ENCODE data around the gene PRXL2B.
A peak's percentile ranks its signal among the peaks of the same experiment; 100 is the strongest.

The PRXL2B gene

DNA sequence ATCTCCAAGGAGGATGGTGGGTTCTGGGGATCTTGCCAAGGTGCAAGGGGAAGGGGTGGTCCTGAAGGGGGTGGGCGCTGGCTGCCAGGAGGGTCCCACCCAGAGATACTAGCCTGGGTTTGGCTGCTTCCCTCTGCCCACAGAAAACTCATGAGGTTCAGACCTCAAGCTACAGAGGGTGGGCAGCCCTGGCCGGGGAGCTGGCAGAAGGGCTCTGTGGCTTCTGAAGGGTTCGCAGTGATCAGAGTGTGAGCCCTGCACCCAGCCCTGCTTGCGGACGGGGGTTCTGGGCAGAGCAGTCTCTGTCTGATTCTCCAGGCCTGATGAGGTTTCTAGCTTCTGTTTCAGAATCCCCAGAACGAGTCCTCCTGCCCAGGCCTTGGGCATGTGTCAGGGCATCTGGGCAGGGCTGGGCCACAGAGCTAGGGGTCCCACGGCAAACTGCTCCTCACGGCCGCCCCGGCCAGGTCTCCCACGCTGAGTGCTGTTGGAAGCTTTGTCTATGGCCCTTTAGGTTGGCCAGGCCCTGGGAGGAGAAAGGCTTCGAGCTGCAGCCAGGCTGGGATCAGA lies 46.9 kb downstream of the PRXL2B start:
- H3K9me3 Mint-ChIP-seq (ENCODE audit: low read depth), result no peaks in the 10 kb centered on the region
- no peak overlapping the region for H3K4me3 Mint-ChIP-seq
- peaks cover 10% of the 10 kb centered on the region for H3K4me1 Mint-ChIP-seq (ENCODE audit: low read depth)
- no peak overlapping the region for H3K27ac Mint-ChIP-seq
- H3K27me3 Mint-ChIP-seq, result peaks cover 11% of the 10 kb centered on the region
- no peaks in the 10 kb centered on the region for H3K36me3 Mint-ChIP-seq

DNA sequence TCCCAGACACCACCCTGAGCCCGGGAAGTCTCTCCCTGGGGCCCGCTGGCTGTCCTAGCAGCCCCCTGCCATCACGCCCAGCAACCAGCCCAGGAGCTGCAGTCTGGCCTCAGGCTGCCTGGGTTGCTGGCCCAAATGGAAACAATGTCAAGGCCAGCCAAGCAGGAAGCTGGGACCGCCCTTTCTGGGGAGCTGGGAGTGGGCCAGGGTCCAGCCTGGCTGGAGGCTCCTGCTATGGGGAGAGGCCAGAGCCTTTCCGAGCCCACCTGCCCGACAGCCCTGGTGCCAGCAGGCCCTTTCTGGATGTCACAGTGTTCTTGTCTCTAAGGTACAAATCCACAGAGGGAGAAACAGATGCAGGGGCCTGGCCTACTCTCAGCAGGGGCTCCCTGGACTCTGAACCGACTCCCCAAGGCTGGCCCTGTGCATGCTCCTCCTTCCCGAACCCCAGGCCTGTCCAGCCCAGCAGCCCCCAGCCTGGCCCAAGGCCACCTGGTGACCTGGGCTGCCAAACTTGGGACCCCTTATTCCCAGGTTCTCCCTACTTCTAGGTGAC lies 47.4 kb downstream of the PRXL2B start:
- Mint-ChIP-seq H3K27me3 (peaks cover 11% of the 10 kb centered on the region), H3K36me3 (no peaks in the 10 kb centered on the region), H3K4me3 (no peak overlapping the region), H3K4me1 (ENCODE audit: low read depth) (peaks cover 10% of the 10 kb centered on the region), H3K27ac (no peak overlapping the region), H3K9me3 (ENCODE audit: low read depth) (no peaks in the 10 kb centered on the region)

DNA sequence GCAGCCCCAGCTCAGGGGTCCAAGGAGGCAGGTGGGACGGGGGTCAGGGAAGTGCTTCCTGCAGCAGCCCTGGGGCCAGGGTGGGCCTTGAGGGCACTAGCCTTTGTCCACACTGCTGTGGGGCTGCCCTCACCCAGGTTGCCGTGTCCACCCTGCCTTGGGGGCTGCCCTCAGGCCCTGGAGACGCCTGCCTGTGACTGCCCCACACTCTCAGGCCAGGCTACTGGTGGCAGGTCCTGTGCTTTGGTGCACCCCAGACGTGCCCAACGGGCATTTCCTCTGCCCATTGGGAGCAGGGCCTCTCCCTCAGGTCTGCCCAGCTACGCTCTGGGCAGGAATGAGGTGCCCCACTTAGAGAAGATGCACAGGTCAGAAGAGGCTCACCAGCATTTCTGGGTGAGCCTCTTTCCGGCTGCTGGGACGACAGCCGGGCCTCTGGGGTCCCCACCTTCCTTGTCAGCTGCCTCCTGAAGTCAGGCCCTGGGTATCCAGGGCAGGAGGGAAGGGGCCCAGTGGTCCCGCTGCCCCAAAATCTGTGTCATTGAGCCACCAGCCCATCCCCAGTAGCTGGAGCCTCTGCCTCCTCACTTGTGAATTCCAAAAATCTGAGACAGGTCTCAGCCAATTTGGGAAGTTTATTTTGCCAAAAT lies 48.9 kb downstream of the PRXL2B start:
- no peaks in the 10 kb centered on the region for H3K36me3 Mint-ChIP-seq
- peaks cover 4% of the 10 kb centered on the region for H3K27me3 Mint-ChIP-seq
- no peak overlapping the region for H3K27ac Mint-ChIP-seq
- no peak overlapping the region for H3K4me3 Mint-ChIP-seq
- no peaks in the 10 kb centered on the region for H3K9me3 Mint-ChIP-seq (ENCODE audit: low read depth)
- H3K4me1 Mint-ChIP-seq (ENCODE audit: low read depth), result peaks cover 4% of the 10 kb centered on the region

DNA sequence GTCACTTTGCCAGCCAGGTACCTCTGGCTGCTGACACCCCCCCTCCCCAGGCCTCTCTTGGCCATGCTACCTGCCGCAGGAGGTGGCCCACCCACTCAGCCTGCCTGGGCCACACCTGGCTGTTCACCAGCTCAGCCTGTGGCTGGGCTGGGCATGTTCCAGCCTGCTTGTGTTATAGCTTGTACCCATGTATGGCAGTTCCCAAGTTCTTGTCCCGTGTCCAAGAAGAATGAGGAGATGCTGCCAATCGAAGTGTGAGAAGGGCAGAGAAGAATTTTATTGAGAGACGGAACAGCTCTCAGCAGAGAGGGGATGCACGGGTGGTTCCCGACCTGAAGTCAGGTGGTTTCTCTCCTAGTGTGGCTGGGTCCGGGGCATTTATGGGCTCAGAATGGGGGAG lies 50.2 kb downstream of the PRXL2B start:
- Mint-ChIP-seq H3K36me3 (no peaks in the 10 kb centered on the region), H3K9me3 (ENCODE audit: low read depth) (no peaks in the 10 kb centered on the region), H3K27me3 (no peaks in the 10 kb centered on the region), H3K4me1 (ENCODE audit: low read depth) (no peaks in the 10 kb centered on the region), H3K4me3 (no peak overlapping the region), H3K27ac (no peak overlapping the region)

DNA sequence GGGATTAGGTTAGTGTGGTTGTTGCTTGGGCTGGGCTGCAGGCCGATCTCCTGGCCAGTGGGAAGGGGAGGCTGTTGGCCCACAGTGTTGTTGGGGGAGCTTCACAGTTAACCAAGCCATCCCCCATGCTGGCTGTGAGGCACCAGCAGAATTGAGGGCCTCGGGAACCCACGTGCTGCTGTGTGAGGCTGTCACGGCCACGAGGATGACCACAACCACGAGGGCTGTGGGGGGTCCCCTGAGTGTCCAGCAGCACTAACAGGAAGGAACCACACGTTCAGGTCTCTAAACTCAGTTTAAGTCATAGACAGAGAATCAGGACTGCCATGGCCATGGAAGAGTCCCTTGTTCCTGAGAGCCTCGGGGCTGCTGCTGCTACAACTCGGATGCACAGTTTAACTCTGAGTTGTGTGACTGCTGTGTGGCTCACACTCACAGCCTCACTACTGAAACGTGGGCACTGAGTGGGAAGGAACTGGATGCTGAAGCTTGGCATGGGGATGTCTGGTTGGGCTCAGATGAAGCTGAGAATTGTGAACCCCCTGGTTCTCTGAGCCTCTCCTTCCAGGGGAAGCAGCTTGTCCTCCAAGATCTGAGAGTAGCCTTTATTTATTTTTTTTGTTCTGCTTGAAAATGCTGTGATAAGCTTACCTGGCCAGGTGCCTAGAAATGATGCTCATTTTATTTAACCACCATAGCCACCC lies 51.0 kb downstream of the PRXL2B start:
- H3K27ac Mint-ChIP-seq, result no peak overlapping the region
- H3K4me3 Mint-ChIP-seq, result no peak overlapping the region

DNA sequence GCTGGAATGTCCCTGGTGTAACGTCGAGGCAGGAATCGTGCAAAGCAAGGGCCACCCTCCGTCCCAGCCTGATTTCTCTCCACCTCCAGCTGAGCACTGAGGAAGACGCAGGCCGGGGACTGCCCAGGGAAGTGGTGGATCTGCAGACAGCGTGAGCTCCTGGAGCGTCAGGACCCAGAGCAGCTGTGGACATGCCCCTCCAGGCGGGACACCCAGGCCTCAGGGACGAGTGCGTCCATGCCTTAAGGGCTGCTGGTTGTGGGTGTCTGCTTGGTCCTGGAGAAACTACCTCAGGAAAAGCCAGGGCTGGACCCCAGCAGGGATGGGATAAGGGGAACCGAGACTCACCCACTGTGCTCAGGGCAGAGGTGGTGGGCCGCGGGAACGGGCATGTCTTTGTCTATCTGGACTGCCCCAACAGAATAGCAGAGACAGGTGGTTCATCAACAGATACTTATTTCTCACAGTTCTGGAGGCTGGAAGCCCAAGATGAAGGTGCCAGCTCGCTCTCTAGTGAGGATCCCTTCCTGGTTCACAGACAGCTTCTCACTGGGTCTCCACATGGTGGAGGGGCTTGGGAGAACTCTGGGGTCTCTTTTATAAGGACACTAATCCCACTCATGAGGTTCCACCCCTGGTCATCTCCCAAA lies 52.0 kb downstream of the PRXL2B start:
- H3K4me3 Mint-ChIP-seq, result no peak overlapping the region
- H3K36me3 Mint-ChIP-seq, result no peaks in the 10 kb centered on the region
- no peaks in the 10 kb centered on the region for H3K27me3 Mint-ChIP-seq
- H3K4me1 Mint-ChIP-seq (ENCODE audit: low read depth), result peaks cover 4% of the 10 kb centered on the region
- H3K9me3 Mint-ChIP-seq (ENCODE audit: low read depth), result no peaks in the 10 kb centered on the region
- H3K27ac Mint-ChIP-seq, result peak overlapping the region; percentile 54

More for the DNA sequence above, 51.0 kb downstream of the PRXL2B start:
- Mint-ChIP-seq H3K36me3 (no peaks in the 10 kb centered on the region), H3K4me1 (ENCODE audit: low read depth) (peaks cover 2% of the 10 kb centered on the region), H3K9me3 (ENCODE audit: low read depth) (no peaks in the 10 kb centered on the region), H3K27me3 (no peaks in the 10 kb centered on the region)

DNA sequence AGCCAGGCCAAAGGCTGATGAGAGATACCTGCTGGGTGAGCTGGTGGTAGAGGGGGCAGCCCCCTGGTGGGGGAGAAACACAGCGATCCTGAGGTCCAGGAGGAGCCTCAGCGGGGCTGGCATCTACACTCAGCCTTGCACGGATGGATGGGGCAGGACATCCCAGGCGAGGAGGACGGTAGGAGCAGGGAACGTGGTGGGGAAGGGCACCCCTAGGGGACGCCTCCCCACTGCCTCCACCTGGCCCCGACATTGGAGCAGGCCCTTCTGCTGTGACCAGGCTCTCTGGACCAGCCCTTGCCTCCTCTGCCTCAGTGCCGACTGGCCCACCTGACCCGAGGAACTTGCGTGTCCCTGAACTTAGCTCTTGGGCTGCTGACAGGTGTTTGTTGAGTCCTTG lies 52.6 kb downstream of the PRXL2B start:
- no peaks in the 10 kb centered on the region for H3K36me3 Mint-ChIP-seq
- no peaks in the 10 kb centered on the region for H3K27me3 Mint-ChIP-seq
- no peak overlapping the region for H3K27ac Mint-ChIP-seq
- no peaks in the 10 kb centered on the region for H3K9me3 Mint-ChIP-seq (ENCODE audit: low read depth)
- H3K4me3 Mint-ChIP-seq, result no peak overlapping the region
- peaks cover 7% of the 10 kb centered on the region for H3K4me1 Mint-ChIP-seq (ENCODE audit: low read depth)

DNA sequence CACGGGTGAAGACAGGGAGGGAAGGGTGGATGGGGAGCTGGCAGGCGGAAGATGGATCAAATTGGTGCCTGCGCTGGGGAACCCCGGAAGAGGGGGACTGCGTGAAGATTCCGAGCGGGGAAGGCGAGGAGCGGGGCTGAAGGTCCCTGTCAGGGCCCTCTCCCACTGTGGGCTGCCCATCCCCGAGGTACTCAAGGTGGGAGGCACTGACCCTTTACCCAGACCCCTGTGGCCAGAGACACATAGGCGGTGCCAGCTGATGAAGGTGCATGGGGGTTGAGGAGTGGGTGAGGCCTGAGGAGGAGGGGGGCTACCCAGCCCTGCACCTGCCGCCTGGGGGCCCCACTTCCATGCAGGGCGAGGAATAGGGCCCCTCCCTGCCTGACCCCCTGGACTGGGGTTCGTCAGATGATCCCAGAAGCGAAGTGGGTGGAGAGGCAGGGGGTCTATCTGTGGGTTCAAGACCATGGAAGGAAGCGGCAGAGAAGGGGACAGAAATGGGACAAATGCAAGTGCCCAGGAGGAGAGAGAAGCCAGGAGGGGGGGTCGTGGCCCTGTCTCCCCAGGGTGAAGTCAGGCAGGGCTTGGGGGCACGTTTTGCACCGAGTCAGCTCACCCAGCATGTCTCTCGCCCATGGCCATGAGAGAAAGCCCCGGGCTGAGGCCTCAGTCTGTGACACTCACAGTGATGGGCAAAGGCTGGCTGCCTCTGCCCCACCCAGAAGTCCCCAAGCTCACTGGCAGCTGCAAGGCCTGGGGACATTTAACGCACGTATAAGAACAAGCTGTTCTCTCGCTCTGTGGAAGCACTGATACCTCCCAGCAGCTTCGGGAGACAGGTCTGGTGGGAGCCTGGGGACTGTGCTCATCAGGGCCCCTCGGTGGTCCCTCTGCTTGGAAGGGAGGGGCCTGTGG lies 53.3 kb downstream of the PRXL2B start:
- H3K36me3 Mint-ChIP-seq, result no peaks in the 10 kb centered on the region
- H3K27ac Mint-ChIP-seq, result no peak overlapping the region
- H3K9me3 Mint-ChIP-seq (ENCODE audit: low read depth), result no peaks in the 10 kb centered on the region
- H3K4me3 Mint-ChIP-seq, result no peak overlapping the region
- H3K4me1 Mint-ChIP-seq (ENCODE audit: low read depth), result peaks cover 7% of the 10 kb centered on the region
- H3K27me3 Mint-ChIP-seq, result no peaks in the 10 kb centered on the region

DNA sequence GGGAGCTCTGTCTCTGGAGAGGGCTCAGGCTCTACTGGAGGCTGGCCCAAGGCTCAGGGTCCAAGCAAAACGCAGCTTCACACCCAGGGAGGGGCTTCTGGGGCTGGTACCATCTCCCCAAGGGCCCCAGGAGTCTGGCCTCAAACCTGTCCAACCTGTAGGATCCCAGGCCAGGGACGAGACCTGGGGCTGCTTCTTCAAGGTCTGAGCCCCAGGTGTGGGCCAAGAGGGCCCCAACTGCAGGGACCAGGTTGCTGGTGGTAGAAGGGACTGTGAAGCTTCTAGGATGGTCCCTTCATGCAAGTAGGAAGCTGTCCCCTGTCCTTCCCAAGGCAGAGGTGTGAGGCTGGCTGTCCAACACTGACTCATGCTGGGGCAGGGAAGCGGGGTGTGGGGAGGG lies 54.0 kb downstream of the PRXL2B start:
- H3K4me3 Mint-ChIP-seq, result no peak overlapping the region
- peaks cover 7% of the 10 kb centered on the region for H3K4me1 Mint-ChIP-seq (ENCODE audit: low read depth)
- no peaks in the 10 kb centered on the region for H3K9me3 Mint-ChIP-seq (ENCODE audit: low read depth)
- no peaks in the 10 kb centered on the region for H3K27me3 Mint-ChIP-seq
- no peaks in the 10 kb centered on the region for H3K36me3 Mint-ChIP-seq
- H3K27ac Mint-ChIP-seq, result no peak overlapping the region

Measured in activated naive CD8-positive, alpha-beta T cell (primary cell).